ENCODE data around the gene TRIOBP.
"Not testable (repeated sequence)": the region's sequence is repeated elsewhere in the genome, so short reads cannot be mapped to it uniquely, and the experiment has no call there.

TRIOBP gene

GRCh38 chr22:37696657-37697537 lies at the start of gene TRIOBP:
Gene TRIOBP, plus strand, starts transcription at chr22:37697048. Its CDS starts 4,318 bp downstream, at chr22:37701366.
- Histone ChIP-seq H3K4me3 (ENCODE audit: low read depth, low read length) (peak within 1 kb of the TSS; percentile 80), H3K27me3 (ENCODE audit: control insufficient read depth, insufficient read depth, low read length) (no peaks in the 10 kb centered on the region), H3K9me3 (ENCODE audit: control insufficient read depth, insufficient read depth, low read length) (no peaks in the 10 kb centered on the region), H3K4me1 (ENCODE audit: control insufficient read depth, insufficient read depth, low read length) (no peaks in the 10 kb centered on the region; the same call in 1 of the 2 replicates), H3K36me3 (ENCODE audit: control insufficient read depth, insufficient read depth, low read length) (peaks cover 31% of the 10 kb centered on the region), H3K27ac (ENCODE audit: low read depth, low read length) (peak within 1 kb of the TSS; percentile 78), H3K9ac (ENCODE audit: low read depth, low read length) (peak within 1 kb of the TSS; percentile 68)

- Histone ChIP-seq H3K27ac (ENCODE audit: low read depth, low read length) (no peak overlapping the region), H3K9ac (ENCODE audit: low read depth, low read length) (no peak overlapping the region), H3K4me1 (ENCODE audit: control insufficient read depth, insufficient read depth, low read length) (no peaks in the 10 kb centered on the region), H3K4me3 (ENCODE audit: low read depth, low read length) (no peak overlapping the region), H3K36me3 (ENCODE audit: control insufficient read depth, insufficient read depth, low read length) (peaks cover 64% of the 10 kb centered on the region), H3K27me3 (ENCODE audit: control insufficient read depth, insufficient read depth, low read length) (no peaks in the 10 kb centered on the region), H3K9me3 (ENCODE audit: control insufficient read depth, insufficient read depth, low read length) (no peaks in the 10 kb centered on the region)
Observed at GRCh38 chr22:37647317-37647716, 49.5 kb upstream of the TRIOBP start.

DNA sequence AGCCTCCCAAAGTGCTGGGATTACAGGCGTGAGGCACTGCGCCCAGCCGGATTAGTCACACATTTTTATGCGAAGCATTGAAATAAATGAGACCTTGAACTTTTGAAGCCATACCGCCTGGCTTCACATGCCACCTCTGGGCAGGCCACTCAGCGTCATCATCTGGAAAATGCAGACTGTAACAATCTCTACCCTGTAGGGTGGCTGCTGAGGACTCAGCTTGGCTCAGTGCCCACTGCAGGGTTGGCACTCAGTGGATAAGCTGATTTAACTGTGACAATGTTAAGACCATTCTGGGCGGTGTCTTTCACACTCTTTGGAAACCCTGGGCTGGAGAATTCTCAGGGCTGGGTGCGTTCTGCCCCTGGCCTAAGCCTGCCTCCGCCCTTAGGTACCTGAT lies 48.9 kb upstream of the TRIOBP start:
- peaks cover 66% of the 10 kb centered on the region for H3K36me3 ChIP-seq (ENCODE audit: control insufficient read depth, insufficient read depth, low read length)

GRCh38 chr22:37650463-37651136 lies 46.2 kb upstream of the TRIOBP start:
- Histone ChIP-seq H3K9ac (ENCODE audit: low read depth, low read length) (no peak overlapping the region), H3K9me3 (ENCODE audit: control insufficient read depth, insufficient read depth, low read length) (no peaks in the 10 kb centered on the region), H3K4me3 (ENCODE audit: low read depth, low read length) (no peak overlapping the region), H3K27me3 (ENCODE audit: control insufficient read depth, insufficient read depth, low read length) (no peaks in the 10 kb centered on the region), H3K27ac (ENCODE audit: low read depth, low read length) (no peak overlapping the region), H3K4me1 (ENCODE audit: control insufficient read depth, insufficient read depth, low read length) (no peaks in the 10 kb centered on the region), H3K36me3 (ENCODE audit: control insufficient read depth, insufficient read depth, low read length) (peaks cover 52% of the 10 kb centered on the region)

More for the DNA sequence above, 48.9 kb upstream of the TRIOBP start:
- H3K4me1 ChIP-seq (ENCODE audit: control insufficient read depth, insufficient read depth, low read length): no peaks in the 10 kb centered on the region
- no peak overlapping the region for H3K9ac ChIP-seq (ENCODE audit: low read depth, low read length)
- H3K27ac ChIP-seq (ENCODE audit: low read depth, low read length): no peak overlapping the region
- H3K4me3 ChIP-seq (ENCODE audit: low read depth, low read length): no peak overlapping the region
- H3K9me3 ChIP-seq (ENCODE audit: control insufficient read depth, insufficient read depth, low read length): no peaks in the 10 kb centered on the region
- no peaks in the 10 kb centered on the region for H3K27me3 ChIP-seq (ENCODE audit: control insufficient read depth, insufficient read depth, low read length)

DNA sequence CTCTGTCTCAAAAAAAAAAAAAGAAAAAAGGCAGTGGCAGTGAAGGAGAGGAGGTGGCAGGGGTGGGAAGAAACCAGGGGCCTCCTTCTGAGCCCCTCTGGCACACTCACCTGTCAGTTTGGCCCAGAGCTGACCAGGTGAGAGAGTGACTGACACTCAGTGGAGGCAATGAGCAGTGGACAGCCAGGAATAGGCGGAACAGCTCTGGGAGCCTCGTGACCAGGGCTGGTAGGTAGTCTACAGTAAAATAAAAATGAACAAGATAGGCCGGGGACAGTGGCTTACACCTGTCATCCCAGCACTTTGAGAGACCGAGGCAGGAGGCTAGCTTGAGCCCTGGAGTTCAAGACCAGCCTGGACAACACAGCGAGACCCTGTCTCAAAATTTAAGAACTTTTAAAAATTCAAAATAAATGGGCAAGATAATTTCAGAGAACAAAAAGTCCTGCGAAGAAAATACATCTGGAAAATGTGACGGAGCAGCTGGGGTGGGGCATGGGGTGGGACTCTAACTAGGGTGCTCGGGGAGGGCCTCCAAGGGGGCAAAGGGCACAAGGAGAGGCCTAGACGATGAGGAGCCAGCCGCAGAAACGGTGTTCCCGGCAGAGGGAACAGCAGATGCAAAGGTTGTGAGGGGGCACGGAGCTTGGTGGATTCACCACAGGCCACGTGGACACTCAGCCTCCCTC lies 42.1 kb upstream of the TRIOBP start:
- no peaks in the 10 kb centered on the region for H3K27me3 ChIP-seq (ENCODE audit: control insufficient read depth, insufficient read depth, low read length)
- H3K9me3 ChIP-seq (ENCODE audit: control insufficient read depth, insufficient read depth, low read length): no peaks in the 10 kb centered on the region
- no peak overlapping the region for H3K9ac ChIP-seq (ENCODE audit: low read depth, low read length)
- H3K27ac ChIP-seq (ENCODE audit: low read depth, low read length): no peak overlapping the region
- no peak overlapping the region for H3K4me3 ChIP-seq (ENCODE audit: low read depth, low read length)
- peaks cover 3% of the 10 kb centered on the region for H3K4me1 ChIP-seq (ENCODE audit: control insufficient read depth, insufficient read depth, low read length)
- peaks cover 33% of the 10 kb centered on the region for H3K36me3 ChIP-seq (ENCODE audit: control insufficient read depth, insufficient read depth, low read length)

- Histone ChIP-seq H3K27ac (ENCODE audit: low read depth, low read length) (no peak overlapping the region), H3K36me3 (ENCODE audit: control insufficient read depth, insufficient read depth, low read length) (peaks cover 28% of the 10 kb centered on the region), H3K4me3 (ENCODE audit: low read depth, low read length) (no peak overlapping the region), H3K9ac (ENCODE audit: low read depth, low read length) (no peak overlapping the region), H3K9me3 (ENCODE audit: control insufficient read depth, insufficient read depth, low read length) (no peaks in the 10 kb centered on the region), H3K4me1 (ENCODE audit: control insufficient read depth, insufficient read depth, low read length) (peaks cover 6% of the 10 kb centered on the region), H3K27me3 (ENCODE audit: control insufficient read depth, insufficient read depth, low read length) (no peaks in the 10 kb centered on the region)
Observed at GRCh38 chr22:37655252-37655563, 41.6 kb upstream of the TRIOBP start.

- H3K27ac ChIP-seq (ENCODE audit: low read depth, low read length); H3K9ac ChIP-seq (ENCODE audit: low read depth, low read length); H3K4me1 ChIP-seq (ENCODE audit: control insufficient read depth, insufficient read depth, low read length); H3K27me3 ChIP-seq (ENCODE audit: control insufficient read depth, insufficient read depth, low read length); H3K4me3 ChIP-seq (ENCODE audit: low read depth, low read length); H3K9me3 ChIP-seq (ENCODE audit: control insufficient read depth, insufficient read depth, low read length): not testable (repeated sequence)
- peaks cover 14% of the 10 kb centered on the region for H3K36me3 ChIP-seq (ENCODE audit: control insufficient read depth, insufficient read depth, low read length)
Observed at GRCh38 chr22:37656583-37656982, 40.3 kb upstream of the TRIOBP start.

- H3K4me3 ChIP-seq (ENCODE audit: low read depth, low read length): peak overlapping the region; percentile 69
- H3K27ac ChIP-seq (ENCODE audit: low read depth, low read length): peak overlapping the region; percentile 60
- peaks cover 6% of the 10 kb centered on the region for H3K4me1 ChIP-seq (ENCODE audit: control insufficient read depth, insufficient read depth, low read length)
- H3K9ac ChIP-seq (ENCODE audit: low read depth, low read length): no peak overlapping the region
- H3K36me3 ChIP-seq (ENCODE audit: control insufficient read depth, insufficient read depth, low read length): peaks cover 11% of the 10 kb centered on the region
- no peaks in the 10 kb centered on the region for H3K27me3 ChIP-seq (ENCODE audit: control insufficient read depth, insufficient read depth, low read length)
- no peaks in the 10 kb centered on the region for H3K9me3 ChIP-seq (ENCODE audit: control insufficient read depth, insufficient read depth, low read length)
Observed at GRCh38 chr22:37657590-37658132, 39.2 kb upstream of the TRIOBP start.

DNA sequence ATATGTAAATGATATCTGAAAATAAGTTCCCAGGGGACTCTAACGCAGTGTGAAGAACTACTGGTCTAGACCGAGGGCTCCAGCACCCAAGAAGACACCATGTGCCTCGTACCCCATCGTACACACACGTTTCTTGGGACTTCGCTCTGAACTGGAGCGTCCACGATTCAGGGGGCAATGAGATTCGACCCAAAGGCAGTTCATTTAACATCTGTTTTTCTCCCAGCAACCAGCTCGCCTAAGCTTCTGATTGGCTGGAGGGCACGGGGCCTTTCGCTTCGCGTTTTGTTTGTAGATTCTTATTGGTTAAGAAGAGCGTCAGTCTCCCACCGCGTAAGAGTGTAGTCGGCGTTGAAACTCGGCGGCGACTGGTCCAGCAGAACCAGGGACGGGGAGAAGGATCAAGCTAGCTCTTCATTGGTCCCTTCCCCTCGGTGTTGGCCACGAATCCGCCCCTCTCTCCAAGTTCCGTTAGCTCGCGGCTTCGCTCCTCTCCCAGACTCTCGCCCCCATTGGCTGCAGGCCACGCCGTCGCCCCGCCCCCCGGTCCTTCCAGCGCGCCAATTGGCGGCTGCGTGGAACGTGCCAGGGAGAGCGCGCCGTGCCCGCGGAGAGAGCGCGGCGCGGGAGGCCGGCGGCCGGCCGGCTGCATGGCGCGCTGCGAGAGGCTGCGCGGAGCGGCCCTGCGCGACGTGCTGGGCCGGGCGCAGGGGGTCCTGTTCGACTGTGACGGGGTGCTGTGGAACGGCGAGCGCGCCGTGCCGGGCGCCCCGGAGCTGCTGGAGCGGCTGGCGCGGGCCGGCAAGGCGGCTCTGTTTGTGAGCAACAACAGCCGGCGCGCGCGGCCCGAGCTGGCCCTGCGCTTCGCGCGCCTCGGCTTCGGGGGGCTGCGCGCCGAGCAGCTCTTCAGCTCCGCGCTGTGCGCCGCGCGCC lies 38.4 kb upstream of the TRIOBP start, which contains the start of gene PDXP:
Gene PDXP (plus strand): TSS at position 591 of the 933 bp plus-strand sequence. CDS start 60 bp downstream, at position 651.
- H3K27me3 ChIP-seq (ENCODE audit: control insufficient read depth, insufficient read depth, low read length): no peaks in the 10 kb centered on the region
- H3K9me3 ChIP-seq (ENCODE audit: control insufficient read depth, insufficient read depth, low read length): no peaks in the 10 kb centered on the region
- H3K9ac ChIP-seq (ENCODE audit: low read depth, low read length): peak within 1 kb of the TSS; percentile 37; the same call in 1 of the 2 replicates
- peaks cover 5% of the 10 kb centered on the region for H3K36me3 ChIP-seq (ENCODE audit: control insufficient read depth, insufficient read depth, low read length)
- H3K27ac ChIP-seq (ENCODE audit: low read depth, low read length): peak within 1 kb of the TSS; percentile 60
- H3K4me3 ChIP-seq (ENCODE audit: low read depth, low read length): peak within 1 kb of the TSS; percentile 69
- peaks cover 6% of the 10 kb centered on the region for H3K4me1 ChIP-seq (ENCODE audit: control insufficient read depth, insufficient read depth, low read length)
